PC-9 (cell line): ENCODE measurements around the gene TMEFF2.

Experiments used
- EZH2 ChIP-seq: fragments of 200-600 bp; sonication (generic); IDR thresholded peaks from 2 replicates; pipeline ENCODE4 v1.8.0; 2017; ENCODE audit warnings: antibody characterized with exemption, low read depth
- TF ChIP-seq, protein P1 (sequence below): fragments of 200-600 bp; sonication (generic); conservative IDR thresholded peaks from 2 replicates; pipeline ENCODE4 v1.6.1; 2017; ENCODE audit warnings: mixed run types, antibody characterized with exemption, mild to moderate bottlenecking, moderate library complexity

DNA sequence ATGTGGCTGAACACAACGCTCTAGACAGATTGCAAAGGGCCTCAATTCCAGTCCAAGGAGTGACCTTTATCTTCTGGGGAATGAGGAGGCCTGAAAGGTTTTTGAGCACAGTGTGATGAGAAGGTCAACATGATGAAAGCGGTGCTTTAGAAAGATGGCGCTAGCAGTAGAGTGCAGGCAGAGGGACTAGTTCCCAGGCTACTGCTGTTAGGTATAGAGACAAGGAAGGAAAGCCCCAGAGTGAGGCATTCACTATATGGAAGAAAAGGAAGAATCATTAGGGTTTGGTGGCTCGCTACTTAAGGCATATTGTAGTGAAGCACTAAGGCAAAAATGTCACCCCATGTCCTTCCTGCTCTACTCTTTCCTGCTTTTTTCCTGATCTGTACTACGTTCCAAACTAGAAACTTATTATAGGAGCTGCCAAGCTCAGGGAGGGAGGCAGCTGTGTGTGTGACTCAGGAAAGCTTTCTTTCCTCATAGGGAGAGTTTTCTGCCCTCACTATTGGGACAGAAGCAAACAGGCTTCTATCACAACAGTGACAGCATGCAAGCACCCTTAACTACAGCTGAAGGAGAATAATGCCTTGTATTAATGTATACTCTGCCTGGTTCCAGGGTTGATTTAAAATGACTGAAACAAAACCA, 187.0 kb downstream of the TMEFF2 start:
- TF ChIP-seq, protein P1, sequence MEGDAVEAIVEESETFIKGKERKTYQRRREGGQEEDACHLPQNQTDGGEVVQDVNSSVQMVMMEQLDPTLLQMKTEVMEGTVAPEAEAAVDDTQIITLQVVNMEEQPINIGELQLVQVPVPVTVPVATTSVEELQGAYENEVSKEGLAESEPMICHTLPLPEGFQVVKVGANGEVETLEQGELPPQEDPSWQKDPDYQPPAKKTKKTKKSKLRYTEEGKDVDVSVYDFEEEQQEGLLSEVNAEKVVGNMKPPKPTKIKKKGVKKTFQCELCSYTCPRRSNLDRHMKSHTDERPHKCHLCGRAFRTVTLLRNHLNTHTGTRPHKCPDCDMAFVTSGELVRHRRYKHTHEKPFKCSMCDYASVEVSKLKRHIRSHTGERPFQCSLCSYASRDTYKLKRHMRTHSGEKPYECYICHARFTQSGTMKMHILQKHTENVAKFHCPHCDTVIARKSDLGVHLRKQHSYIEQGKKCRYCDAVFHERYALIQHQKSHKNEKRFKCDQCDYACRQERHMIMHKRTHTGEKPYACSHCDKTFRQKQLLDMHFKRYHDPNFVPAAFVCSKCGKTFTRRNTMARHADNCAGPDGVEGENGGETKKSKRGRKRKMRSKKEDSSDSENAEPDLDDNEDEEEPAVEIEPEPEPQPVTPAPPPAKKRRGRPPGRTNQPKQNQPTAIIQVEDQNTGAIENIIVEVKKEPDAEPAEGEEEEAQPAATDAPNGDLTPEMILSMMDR, result no peak
- no peak for TF ChIP-seq EZH2
